ENCODE data around the gene ENTREP3. TPM values are rescaled to one million over a fixed set of nuclear protein-coding genes. Genes with fewer than 3 reads are reported as not detected.
A peak's percentile ranks its signal among the peaks of the same experiment; 100 is the strongest.
"Not testable (repeated sequence)": the region's sequence is repeated elsewhere in the genome, so short reads cannot be mapped to it uniquely, and the experiment has no call there.

Gene ENTREP3
- total RNA-seq, 2 donors from 2014 or later: 12.3 to 38.0 TPM

DNA sequence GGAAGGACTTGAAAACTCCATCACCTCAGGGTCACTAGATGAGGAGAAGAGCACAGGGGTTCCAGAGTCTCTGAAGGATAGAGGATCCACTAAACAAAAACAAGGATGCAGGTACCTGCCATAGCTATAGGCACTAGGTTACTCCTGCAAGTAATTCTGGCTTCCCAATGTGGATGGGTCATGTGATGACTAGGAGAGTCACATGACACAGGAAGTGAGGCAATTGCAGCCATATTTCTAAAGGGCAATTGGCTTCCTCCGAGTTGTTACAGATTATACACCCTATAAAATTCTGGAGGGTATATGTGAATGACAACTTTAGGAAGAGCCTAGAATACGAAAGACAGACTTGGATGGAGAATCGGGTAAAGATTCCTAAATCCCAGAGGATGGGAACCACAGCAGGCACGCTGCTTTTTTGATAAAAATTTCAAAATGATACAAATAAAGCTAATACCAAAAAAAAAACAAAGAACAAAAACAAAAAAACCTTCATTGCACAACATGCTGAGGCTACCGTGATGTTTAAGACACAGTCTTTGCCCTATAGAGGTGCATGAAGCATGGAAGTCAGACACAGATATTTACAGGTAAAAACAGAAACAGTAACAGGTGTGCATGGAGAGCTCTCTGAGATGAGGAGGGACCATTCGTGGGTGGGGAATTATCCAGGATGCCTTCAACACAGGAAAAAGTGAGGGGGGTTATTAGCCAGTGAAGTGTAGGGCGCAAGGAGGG, 36.3 kb downstream of the ENTREP3 start:
- peak overlapping the region; percentile 69 for H3K4me3 Mint-ChIP-seq
- peaks cover 16 to 22% of the 10 kb centered on the region in 2 donors for H3K4me1 Mint-ChIP-seq (ENCODE audit: low read depth in 2 of 2)
- peaks cover 2% of the 10 kb centered on the region for H3K9me3 Mint-ChIP-seq
- no peaks in the 10 kb centered on the region for H3K27me3 Mint-ChIP-seq
- DNase-seq (ENCODE audit: low spot score) (no peak), ATAC-seq (peak in 1 of 2 donors; percentile 52)
- no peaks in the 10 kb centered on the region for H3K36me3 Mint-ChIP-seq
- H3K27ac Mint-ChIP-seq: peak overlapping the region; percentile 87 to 91

DNA sequence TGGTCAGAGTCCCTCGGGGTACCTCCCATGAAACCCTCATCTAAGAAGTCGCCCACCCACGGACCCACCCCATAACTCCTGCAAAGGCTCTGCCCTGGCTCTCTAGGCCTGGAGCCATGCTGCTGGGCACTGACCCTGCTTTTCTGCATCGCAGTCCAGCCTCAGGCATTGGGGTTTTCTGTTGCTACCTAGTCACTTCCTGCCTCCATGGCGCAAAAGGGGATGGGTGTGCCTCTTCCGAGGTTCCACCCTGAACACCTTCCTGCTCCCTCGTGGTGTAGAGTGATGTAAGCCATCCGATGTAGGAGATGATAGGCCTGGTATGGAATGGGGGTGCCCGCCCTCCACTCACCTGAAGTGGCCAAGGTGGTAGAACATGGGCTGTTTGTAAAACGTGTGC, 40.6 kb downstream of the ENTREP3 start:
- H3K27ac Mint-ChIP-seq; DNase-seq (ENCODE audit: low spot score); H3K4me3 Mint-ChIP-seq; ATAC-seq; H3K27me3 Mint-ChIP-seq; H3K9me3 Mint-ChIP-seq; H3K36me3 Mint-ChIP-seq: not testable (repeated sequence)
- H3K4me1 Mint-ChIP-seq (ENCODE audit: low read depth in 2 of 2): peaks cover 16 to 20% of the 10 kb centered on the region in 2 donors

DNA sequence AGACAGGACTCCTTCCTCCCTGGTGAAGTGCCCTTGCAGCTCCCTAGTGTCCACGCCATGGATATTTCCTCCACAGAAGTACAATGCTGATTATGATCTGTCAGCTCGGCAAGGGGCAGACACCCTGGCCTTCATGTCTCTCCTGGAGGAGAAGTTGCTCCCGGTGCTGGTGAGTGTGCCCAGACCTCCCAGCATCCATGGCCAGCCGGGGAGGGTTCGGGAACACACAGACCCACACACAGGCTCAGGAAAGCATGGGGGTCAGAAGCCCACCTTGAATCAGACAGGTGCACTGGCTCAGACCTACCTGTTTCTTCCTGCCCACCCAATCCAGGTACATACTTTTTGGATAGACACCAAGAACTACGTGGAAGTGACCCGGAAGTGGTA, 43.2 kb downstream of the ENTREP3 start:
- not testable (repeated sequence) for H3K9me3 Mint-ChIP-seq; H3K27ac Mint-ChIP-seq; DNase-seq (ENCODE audit: low spot score); H3K4me3 Mint-ChIP-seq; ATAC-seq; H3K36me3 Mint-ChIP-seq; H3K27me3 Mint-ChIP-seq
- peaks cover 20 to 23% of the 10 kb centered on the region in 2 donors for H3K4me1 Mint-ChIP-seq (ENCODE audit: low read depth in 2 of 2)

DNA sequence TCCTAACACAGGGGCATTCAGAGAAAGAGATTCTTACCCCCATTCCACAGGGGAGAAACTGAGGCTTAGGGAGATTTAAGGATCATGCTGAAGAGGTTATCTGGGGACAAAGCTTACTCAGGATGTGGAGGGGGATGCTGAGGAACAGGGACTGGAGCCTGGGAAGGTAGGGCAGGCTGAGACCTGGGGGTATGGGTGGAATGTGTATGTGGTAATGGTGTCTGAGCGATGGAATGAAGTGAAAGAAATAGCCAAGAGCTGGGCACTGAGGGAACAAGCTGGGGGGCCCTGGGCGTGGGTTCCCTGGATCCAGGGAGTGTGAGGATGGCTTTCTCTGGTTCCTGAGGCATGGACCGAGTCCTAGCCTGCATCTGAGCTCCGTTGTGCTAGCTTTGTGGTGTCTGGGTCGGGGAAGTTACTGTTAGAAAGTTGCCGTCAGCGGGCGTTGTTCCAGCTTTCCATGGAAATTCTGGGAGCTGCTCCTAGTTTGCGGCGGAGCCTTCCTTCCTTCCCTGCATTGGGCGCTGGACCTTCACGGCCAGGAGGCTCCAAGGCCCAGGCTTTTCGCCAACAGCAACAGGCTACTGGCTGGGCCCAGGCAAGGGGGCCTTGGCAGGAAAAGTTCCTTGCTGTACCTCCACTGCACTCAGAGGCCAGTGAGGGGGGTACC, 43.8 kb downstream of the ENTREP3 start:
- not testable (repeated sequence) for ATAC-seq; H3K36me3 Mint-ChIP-seq; DNase-seq (ENCODE audit: low spot score); H3K27me3 Mint-ChIP-seq; H3K27ac Mint-ChIP-seq; H3K4me3 Mint-ChIP-seq; H3K9me3 Mint-ChIP-seq
- peaks cover 23 to 27% of the 10 kb centered on the region in 2 donors for H3K4me1 Mint-ChIP-seq (ENCODE audit: low read depth in 2 of 2)

DNA sequence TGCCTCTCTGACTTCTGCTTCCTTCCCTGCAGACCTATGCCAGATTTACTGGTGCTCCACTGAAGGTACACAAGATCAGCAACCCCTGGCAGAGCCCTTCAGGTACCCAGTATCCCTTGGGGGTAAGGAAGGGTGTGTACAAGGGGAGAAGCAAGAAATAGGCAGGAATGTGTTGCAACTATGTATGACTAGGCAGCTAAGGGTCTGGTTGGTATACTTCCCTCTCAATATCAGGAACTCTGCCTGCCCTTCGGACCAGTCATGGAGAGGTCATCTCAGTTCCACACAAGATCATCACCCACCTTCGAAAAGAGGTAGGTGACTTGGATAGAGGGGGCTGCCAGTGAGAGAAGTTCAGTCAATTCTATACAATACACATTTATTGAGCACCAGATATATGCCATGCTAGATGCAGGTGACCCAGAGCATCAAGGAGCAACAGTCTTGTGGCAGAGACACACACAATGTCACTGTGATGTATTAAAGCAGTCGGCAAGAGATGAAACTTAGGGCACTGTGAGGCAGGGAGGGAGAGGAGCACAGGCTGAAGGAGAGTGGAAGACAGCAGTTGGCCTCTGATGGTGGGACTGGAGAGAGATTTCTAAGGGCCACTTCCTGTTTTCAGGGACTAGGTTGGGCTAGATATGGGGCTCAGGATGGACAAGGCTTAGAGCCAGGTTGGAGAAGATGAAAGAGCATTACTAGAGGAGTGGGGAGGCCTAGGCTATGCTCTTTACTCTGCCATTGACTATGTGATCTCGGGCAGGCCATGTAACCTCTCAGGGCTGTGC, 44.8 kb downstream of the ENTREP3 start:
- Mint-ChIP-seq H3K27me3 (no peaks in the 10 kb centered on the region), H3K27ac (peak overlapping the region in 1 of 2 donors; percentile 87), H3K9me3 (no peaks in the 10 kb centered on the region), H3K36me3 (no peaks in the 10 kb centered on the region), H3K4me1 (ENCODE audit: low read depth in 2 of 2) (peaks cover 23 to 27% of the 10 kb centered on the region in 2 donors), H3K4me3 (no peak overlapping the region)
- ATAC-seq (no peak), DNase-seq (ENCODE audit: low spot score) (no peak)

DNA sequence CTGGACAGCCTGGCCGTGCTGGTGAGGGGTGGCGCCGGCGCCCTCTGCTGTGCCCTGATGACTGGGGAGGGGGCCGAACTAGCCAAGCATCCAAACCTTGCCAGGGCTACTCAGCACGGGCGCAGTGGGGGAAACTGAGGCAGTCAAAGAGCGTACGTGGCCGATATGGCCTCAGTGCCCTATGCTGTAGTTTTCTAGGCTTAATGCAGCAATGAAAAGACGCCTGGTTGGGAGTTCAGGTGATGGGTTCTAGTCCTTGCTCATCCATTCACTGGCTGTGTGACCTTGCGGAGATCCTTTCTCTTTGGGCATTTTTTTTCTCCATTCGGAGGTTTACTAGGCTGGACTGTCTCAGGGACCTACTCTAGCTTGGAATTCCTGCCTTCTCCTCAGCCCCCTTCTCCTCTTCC, 46.0 kb downstream of the ENTREP3 start:
- no peaks in the 10 kb centered on the region for H3K9me3 Mint-ChIP-seq
- H3K27ac Mint-ChIP-seq: peak overlapping the region; percentile 68 to 87
- H3K4me3 Mint-ChIP-seq: peak overlapping the region; percentile 94
- no peaks in the 10 kb centered on the region for H3K27me3 Mint-ChIP-seq
- DNase-seq (ENCODE audit: low spot score) (no peak), ATAC-seq (no peak)
- peaks cover 23 to 27% of the 10 kb centered on the region in 2 donors for H3K4me1 Mint-ChIP-seq (ENCODE audit: low read depth in 2 of 2)
- H3K36me3 Mint-ChIP-seq: no peaks in the 10 kb centered on the region

DNA sequence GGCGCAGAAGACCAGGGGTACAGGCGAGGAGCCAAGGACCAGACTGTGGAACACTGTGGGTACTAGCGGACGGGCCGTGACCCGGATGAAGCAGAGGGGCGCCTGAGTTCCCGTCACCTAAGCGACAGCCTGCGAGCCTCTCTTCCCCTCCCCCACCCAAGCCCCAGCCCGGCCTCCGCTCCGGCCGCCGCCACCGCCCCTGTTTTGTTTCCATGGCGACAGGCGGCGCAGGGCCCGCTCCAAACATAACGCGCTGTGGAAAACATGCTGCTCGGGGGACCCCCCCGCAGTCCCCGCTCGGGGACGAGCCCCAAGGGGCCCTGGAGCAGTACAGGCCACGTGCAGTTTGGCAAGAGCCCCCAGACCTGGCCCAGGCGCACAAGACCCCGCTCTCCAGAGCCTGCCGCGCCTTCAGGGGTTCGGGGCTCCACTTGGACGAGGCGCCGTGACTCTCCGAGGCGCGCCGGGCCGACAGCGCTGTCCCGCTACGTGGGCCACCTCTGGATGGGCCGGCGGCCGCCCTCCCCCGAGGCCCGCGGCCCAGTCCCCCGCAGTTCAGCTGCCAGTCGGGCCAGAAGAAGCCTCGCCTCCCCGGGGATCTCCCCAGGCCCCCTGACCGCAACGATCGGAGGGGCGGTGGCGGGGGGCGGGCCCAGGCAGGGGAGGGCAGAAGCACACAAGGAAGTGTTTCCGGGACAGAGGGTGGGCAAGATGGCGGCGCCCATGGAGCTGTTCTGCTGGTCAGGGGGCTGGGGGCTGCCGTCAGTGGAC, 46.6 kb downstream of the ENTREP3 start, which contains the start of gene MTX1:
TSS of gene MTX1 (plus strand) at position 155 of the 771 bp plus-strand sequence. CDS start at position 265, 110 bp downstream.
- no peaks in the 10 kb centered on the region for H3K27me3 Mint-ChIP-seq
- ATAC-seq (peak; percentile 91 to 93), DNase-seq (ENCODE audit: low spot score) (peak; percentile 87)
- H3K27ac Mint-ChIP-seq: peak within 1 kb of the TSS; percentile 68 to 87
- H3K4me1 Mint-ChIP-seq (ENCODE audit: low read depth in 2 of 2): peaks cover 23 to 27% of the 10 kb centered on the region in 2 donors
- no peaks in the 10 kb centered on the region for H3K36me3 Mint-ChIP-seq
- peak within 1 kb of the TSS; percentile 94 for H3K4me3 Mint-ChIP-seq
- no peaks in the 10 kb centered on the region for H3K9me3 Mint-ChIP-seq

DNA sequence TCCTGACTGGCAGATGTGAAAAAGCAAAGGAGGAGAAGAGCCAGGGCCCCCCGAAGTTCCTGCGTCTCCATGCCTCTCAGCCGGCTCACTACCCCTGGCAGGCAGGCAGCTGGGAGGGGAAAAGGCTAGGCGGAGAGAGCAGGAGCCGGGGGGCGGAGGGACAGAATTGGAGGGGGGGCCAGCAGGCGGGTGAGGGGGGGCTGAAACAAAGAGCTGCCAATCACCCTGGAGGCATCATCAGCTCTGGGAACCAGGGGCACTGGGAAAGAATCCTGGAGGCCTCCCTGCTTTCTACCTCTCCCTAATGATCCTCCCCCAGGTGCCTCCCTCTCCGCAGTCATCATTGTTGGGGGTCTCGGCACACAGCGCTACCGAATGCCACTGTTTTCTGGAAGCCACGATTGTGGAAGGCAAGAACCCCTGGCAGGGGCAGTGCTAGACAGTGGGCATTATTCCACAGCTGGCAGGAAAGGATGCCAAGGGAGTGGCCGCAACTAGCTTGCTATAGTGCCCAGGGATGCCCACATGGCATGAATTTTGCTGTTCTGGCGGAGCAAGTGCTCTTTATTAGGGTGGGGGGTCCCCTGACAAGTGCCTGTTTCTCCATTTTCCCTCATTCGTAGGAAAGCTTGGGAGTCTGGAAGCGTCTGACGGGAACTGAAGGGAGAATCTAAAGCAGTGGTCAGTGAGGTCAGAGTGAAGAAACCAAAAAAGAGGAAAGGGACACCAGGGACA, 47.3 kb downstream of the ENTREP3 start, which contains the start of gene THBS3:
TSS of gene THBS3 (minus strand) at position 92 of the 735 bp plus-strand sequence. CDS start at position 71, 21 bp downstream.
- no peak for DNase-seq (ENCODE audit: low spot score)
- ATAC-seq: no peak
- peaks cover 23 to 27% of the 10 kb centered on the region in 2 donors for H3K4me1 Mint-ChIP-seq (ENCODE audit: low read depth in 2 of 2)
- H3K9me3 Mint-ChIP-seq: no peaks in the 10 kb centered on the region
- no peaks in the 10 kb centered on the region for H3K27me3 Mint-ChIP-seq
- H3K27ac Mint-ChIP-seq: peak within 1 kb of the TSS; percentile 68 to 80
- no peaks in the 10 kb centered on the region for H3K36me3 Mint-ChIP-seq
- H3K4me3 Mint-ChIP-seq: peak within 1 kb of the TSS; percentile 94

DNA sequence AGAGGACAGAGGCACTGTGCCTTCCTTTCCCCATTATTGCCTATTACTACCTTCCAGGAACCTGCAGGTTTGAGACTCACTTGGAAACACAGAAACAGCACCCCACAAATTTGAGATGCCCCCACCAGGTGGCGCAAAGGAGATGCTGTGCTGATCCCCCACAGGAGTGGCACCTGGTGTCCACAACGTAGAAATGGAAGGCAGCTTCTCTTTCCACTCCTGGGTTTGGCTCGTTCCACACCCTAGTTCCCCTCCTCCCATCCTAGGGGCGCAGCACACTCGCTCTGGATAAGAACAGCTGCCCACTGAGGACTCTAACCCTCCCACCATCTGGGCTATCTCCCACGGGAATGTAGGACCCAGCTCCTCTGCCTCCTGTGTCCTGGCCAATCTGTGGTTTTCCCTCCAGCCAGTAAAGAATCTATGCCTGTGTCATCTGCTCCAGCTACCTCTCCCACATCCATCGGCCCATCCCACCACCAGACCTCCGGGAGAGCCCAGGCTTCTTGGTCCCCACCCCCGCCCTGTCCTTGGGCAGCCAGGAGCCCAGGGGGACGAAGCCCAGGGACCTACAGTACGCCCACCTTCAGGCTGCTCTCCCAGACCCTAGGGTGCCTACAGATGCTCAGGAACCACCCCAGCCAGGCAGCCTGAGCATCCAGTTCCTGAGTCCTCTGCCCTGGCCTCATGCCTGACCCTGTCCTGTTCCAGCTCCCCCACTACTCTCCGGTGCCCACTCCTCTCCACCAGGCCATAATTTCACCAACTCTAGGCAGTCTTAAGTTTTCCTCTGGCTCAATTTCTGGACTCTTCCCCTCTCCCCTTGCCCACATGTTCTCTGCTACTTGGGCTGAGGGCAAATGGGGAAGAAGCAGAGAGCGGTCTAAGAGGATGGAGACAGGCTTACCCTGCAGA, 48.1 kb downstream of the ENTREP3 start:
- ATAC-seq: peak in 1 of 2 donors; percentile 41
- Mint-ChIP-seq H3K4me3 (peak overlapping the region; percentile 62), H3K27me3 (no peaks in the 10 kb centered on the region), H3K9me3 (no peaks in the 10 kb centered on the region), H3K27ac (peak overlapping the region; percentile 24 to 53), H3K36me3 (no peaks in the 10 kb centered on the region), H3K4me1 (ENCODE audit: low read depth in 2 of 2) (peaks cover 23 to 27% of the 10 kb centered on the region in 2 donors)
- peak; percentile 85 for DNase-seq (ENCODE audit: low spot score)

DNA sequence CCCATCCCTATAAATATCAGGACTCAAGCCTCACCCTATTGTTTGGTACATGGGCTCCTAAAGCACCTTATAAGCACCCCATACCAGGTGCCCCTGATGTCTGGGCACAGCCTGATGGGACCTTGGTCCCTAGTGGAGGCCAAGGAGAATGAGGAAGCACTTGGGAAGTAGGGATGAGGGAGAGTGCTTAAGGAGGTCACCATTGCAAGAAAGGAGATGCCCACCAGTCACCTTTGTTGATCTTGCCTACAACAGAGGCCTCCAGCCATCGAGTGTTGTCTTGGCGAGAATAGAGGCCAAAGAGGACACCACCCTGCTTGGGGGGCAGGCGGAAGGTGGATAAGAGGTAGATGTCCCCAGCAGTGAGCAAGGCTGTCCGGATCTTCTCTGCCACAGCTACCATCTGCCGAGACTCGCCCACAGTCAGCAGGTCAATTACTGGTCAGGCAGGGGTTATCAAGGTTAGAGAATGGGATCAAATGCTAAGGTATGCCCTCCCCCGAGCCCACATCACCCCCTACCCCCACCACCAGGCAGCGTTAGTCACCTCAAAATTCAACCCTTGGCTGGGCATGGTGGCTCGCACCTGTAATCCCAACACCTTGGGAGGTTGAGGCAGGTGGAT, 49.2 kb downstream of the ENTREP3 start:
- no peaks in the 10 kb centered on the region for H3K9me3 Mint-ChIP-seq
- H3K4me3 Mint-ChIP-seq: no peak overlapping the region
- H3K27ac Mint-ChIP-seq: no peak overlapping the region
- DNase-seq (ENCODE audit: low spot score) (no peak), ATAC-seq (no peak)
- H3K27me3 Mint-ChIP-seq: no peaks in the 10 kb centered on the region
- peaks cover 23 to 27% of the 10 kb centered on the region in 2 donors for H3K4me1 Mint-ChIP-seq (ENCODE audit: low read depth in 2 of 2)
- no peaks in the 10 kb centered on the region for H3K36me3 Mint-ChIP-seq

DNA sequence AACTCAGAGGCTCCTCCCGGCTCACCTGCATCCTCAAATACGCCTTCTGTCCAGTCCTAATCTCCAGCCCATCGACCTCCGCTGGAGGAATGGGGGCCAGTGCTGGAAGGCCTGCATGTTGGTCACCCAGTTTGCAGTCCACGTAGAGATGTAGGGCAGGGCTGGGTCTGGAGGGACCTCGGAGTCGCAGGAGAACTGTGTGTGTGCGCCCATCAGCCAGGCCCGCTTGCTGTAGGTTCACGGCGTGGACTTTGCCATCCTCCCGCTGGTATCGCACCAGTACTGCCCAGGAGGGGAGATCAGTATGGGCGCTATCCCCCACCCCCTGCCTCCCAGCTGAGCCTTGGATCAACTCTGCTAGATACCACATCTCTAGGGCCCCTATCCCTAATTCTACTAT, 50.2 kb downstream of the ENTREP3 start:
- Mint-ChIP-seq H3K9me3 (no peaks in the 10 kb centered on the region), H3K27ac (no peak overlapping the region), H3K27me3 (no peaks in the 10 kb centered on the region), H3K4me3 (no peak overlapping the region), H3K36me3 (no peaks in the 10 kb centered on the region), H3K4me1 (ENCODE audit: low read depth in 2 of 2) (peaks cover 19 to 21% of the 10 kb centered on the region in 2 donors)
- DNase-seq (ENCODE audit: low spot score): no peak
- ATAC-seq: no peak
